ENCODE data around the gene CASP14.

DNA sequence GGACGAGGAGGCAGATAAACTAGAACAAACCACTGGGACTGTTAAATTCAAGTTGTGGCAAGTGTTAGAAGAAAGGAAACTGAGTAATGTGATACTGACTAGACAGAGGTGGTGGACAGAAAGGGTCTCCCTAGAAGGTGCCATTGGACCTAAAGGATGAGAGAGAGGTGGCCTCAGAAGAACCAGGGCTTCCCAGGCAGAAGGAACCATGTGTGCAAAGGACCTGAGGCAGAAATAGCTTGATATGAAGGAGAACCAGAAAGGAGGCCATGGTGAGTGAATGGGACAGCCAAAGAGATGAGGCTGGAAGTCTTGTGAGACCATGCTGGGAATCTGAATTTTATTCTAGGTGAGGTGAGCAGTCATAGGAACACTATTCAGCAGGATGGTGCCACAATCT lies 55.1 kb downstream of the CASP14 start:
- TF ChIP-seq POLR2AphosphoS5 (IDR thresholded peaks at IDR 0.05; ENCODE audit: borderline replicate concordance, low read depth, low read length): no peak
- TF ChIP-seq EZH2 (IDR thresholded peaks at IDR 0.05): no peak
- TF ChIP-seq FOXP2 (optimal IDR thresholded peaks at IDR 0.05; ENCODE audit: control extremely low read depth, extremely low read length, insufficient read depth): no peak
